AG08396 (cell line): ENCODE data around the gene ADAMTSL2.

Experiments used
- DNase-seq: peaks from one replicate; pipeline ENCODE4 v3.0.0; 2012; ENCODE audit warnings: low spot score, mixed read lengths

ADAMTSL2 gene

DNA sequence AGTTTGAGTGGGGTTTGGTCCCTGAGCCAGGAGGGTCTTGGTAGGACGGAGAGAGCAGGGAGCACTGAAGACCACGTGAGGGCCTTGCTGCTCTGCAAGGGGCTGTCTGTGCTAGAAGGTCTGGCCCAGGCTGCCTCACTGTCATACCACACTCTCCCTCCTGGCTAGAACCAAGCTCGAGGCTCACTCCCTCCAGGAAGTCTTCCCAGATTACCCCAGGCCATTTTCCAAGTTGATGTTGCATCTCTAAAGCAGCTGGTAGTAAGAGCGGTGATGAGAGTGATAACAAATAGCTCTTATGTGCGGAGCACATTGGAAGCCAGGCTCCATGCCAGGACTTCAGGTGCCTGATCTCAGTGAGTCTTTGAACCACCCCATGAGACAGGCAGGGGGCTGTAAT lies 16.3 kb upstream of the ADAMTSL2 start:
- no peak for DNase-seq

DNA sequence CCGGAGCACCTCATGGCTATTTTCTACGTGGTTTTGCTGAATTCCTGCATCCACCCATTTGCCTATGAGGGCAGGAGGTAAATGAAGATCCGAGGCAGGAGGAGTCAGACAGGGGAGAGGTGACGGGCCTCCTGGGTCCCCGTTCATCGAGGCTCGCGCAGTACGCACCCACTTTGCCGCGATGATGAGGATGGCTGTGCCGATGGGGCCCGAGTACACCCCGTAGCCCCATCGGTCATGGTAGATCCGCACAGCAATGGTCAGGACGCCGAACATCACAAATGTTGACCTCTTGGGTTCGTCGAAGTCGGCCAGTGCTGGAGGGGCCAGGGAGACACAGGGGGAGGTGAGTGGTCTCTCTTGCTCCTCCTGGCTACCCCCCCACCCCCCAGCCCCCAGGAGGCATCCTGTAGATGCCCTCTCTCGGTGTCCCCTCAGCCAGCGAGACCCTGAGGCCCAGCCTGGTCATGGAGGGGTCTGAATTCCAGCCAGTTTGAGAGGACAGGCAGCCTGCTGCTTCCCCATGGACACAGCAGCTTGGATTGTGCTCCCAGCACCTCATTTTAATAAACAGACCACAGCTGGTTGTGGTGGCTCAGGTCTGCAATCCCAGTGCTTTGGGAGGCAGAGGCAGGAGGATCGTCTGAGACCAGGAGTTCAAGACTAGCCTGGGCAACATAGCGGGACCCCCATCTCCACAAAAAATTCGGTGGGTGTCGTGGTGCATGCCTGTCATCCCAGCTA lies 15.6 kb upstream of the ADAMTSL2 start:
- DNase-seq, result no peak

DNA sequence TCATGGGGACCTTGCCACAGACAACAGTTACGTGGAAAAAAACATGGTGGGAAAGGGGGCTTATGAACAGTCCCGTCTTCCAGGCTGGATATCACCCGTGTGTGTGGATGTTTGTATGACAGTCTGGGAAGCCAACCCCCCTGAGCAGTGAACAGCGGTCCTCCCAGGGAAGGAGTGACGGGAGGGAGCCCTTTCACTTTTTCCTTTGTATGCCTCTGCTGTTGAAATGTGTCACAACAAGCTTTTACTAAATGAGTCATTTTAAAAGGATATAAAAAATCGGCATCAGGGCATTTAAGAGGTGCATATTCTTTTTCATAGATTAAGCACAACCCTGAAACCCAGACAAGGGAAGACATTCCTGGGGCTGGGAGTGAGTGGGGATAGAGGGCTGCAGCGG lies 14.8 kb upstream of the ADAMTSL2 start:
- DNase-seq, result no peak

DNA sequence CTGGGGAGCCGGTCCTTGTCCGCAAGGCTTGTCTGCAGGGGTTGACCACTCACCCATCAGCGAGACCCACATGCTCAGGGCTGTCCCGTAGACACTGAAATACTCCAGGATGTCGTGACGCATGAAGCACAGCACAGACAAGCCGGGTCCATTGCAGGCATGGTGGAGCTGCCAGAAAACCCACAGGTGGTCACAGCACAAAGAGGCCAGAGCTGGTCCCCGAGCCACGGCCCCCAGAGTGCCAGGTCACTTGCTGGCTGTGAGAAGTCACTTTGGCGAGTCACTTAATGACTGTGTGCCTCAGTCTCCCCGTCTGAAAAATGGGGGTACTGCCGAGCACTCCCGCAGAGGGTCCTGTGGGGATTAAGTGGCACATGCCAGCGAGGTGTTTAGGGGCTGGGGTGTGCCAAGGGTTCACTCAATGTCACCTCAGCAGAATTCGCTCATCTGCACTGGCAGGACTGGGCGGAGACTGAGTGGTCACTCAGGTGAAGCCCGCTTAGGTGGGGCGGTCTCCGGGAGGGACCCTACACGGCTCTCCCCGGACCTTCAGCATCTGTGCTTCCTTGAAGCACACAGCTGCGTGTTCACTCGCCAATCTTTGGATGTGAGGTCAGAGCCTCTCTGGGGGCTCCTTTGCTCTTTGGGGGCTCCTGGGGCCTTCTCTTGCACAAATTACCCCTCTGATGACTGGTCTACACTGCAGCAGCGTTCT lies 14.2 kb upstream of the ADAMTSL2 start:
- DNase-seq, result no peak

DNA sequence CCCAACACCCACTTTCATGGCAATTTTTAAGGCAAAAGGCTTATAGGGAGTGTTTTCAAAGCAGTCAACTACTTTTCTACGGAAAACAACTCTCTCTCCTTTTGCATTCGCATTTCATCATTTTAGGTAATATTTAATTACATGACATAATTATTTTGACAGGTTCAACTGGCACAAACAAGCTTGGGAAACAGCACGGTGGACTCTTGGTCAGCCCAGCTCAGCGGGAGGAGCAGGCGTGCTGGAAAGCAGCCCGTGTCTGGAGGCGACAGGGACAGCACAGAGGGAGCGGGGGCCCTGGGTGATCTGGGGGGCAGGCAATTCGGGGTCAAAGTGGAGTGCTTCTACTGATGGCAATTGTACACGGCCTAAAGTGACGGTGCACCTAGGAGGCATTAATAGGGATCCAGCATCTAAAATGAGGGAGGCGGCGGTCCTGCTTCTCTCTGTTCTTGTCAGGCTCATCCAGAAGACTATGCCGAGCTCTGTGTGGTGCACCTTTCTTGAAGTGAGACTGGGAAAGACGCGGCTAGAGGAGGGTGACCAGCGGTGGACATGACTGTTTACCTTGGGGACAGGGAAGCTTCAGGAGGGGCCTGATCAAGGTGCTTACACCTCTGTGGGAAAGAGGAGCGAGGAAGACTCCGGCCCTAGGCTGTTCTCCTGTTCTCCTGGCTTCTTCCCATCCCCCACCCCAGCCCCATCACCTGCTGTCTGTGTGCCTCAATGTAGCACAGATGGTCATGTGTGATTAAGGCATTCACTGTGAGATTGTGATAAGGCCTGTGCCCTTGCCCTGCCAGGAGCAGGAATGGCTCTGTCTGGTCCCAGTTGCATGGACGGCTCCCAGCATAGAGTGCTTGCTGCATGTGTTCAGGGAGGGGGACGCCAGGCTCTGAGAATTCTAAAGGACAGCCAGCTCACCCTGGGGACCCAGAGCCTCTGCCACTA lies 13.1 kb upstream of the ADAMTSL2 start:
- DNase-seq, result no peak

DNA sequence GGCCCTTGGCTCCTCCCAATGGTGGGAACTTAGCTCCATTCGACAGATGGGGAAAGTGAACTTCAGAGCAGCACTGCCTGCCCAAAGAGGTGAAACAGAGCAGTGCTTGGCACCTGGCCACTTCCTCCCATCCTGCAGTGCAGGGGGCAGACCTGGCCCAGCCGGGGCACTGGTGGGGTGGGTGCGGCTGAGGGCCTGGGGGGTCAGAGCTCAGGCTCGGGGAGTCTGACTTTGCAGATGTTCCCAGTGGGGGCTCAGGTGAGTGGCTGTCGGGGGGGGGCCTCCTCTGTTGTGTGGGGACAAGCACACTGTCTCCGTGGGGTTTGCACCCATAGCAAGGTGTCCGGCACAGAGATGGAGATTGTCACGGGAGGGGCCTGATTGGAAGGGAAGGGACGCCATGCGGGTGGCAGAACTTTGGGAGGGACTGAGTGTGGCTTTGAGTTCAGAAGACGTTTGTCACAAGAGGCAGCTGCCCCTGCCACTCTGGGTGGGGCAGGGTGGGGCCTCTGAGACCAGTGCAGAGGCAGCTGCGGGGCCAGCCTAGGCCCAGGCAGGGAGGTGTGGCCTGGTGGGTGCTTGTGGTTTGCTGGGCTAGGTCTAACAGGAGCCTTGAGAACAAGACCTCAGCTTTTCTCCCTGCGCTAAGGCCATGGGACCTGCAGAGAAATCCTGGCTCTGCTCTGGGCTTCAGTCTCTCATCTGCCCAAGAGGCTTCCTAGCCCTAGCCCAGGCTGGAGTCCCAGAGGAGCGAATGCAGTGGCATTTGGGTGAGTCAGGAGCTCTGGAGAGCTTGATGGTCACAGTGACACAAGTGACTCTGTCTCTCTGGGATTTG lies 12.2 kb upstream of the ADAMTSL2 start:
- no peak for DNase-seq

DNA sequence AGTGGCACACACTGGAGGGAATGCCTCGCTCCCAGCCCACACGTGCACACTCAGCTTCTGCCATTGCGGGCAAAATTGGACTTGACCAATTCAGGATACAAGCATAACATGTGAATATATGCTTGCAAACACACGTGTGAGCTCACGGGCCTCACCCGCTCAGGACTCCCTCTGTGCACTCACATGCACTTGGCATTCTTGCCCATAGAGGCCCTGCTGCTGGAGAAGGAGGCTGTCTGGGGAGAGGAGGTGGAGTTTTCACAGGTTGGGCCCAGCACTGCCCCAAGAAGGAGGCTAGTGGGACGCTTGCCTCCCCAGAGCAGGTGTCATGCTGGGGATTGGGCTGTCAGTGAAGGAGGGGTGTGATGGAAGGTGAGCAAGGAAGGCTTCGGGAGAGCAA lies 11.4 kb upstream of the ADAMTSL2 start:
- no peak for DNase-seq

DNA sequence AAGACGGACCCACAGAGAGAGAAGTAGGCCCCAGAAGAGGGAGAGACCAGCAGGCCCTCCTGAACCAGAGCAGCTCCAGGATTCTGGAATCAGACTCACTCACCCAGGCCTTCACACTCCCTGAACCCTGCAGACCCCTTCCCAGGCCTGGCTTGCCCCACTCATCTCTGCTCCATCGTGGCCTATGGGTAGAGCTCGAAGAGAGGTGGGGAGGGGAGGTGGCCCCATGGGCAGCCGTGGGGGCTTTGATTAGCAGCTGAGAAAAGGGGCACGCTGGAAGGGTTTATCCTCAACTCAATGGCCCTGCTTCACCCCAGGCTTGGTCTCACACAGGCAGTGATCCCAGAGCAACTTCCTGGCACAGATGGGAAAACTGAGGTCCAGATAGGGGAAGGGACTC lies 10.4 kb upstream of the ADAMTSL2 start:
- DNase-seq, result no peak

DNA sequence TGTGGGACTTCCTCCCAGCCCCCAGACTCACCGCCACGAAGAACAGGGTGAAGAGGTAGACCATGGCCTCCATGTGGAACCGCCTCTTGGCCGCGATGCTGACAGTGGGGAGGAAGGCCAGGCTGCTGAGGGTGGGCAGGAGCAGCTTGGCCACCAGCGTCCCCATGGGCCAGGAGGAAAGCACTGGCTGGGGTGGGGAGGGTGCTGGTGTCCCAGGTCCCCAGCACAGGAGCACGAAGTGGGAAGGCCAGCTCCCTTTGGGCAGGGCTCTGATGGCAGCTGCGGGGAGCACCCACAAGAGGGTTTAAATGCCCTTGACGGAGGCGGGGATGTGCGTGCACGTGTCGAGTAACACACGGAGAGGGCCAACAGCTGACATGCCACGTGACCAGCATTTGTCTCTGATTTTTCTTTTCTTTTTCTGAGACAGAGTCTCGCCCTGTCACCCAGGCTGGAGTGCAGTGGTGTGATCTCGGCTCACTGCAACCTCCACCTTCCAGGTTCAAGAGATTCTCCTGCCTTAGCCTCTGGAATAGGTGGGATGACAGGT lies 9.8 kb upstream of the ADAMTSL2 start, which contains the start of gene MYMK:
Gene MYMK (minus strand): TSS at position 281 of the 550 bp plus-strand sequence. CDS start 115 bp downstream, at position 166.
- DNase-seq, result no peak

DNA sequence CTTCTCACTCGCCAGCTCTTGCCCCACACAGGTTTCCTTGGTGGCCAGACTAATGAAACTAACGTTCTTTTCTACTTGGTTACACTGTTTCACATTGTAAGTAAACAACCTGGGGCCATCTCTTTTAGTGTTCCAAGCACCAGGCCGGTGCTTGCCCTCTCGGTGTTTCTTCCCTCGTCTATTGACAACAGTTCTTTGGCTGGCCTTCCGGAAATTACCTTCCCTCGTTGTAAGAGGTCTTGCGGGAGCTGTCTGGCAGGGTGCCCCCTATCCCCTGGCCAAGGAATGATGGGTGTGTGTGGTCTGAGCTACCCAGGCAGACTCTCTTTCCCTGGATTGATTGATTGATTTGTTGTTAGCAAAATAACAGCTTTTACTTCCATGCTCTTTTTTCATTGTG lies 8.8 kb upstream of the ADAMTSL2 start:
- DNase-seq, result no peak

DNA sequence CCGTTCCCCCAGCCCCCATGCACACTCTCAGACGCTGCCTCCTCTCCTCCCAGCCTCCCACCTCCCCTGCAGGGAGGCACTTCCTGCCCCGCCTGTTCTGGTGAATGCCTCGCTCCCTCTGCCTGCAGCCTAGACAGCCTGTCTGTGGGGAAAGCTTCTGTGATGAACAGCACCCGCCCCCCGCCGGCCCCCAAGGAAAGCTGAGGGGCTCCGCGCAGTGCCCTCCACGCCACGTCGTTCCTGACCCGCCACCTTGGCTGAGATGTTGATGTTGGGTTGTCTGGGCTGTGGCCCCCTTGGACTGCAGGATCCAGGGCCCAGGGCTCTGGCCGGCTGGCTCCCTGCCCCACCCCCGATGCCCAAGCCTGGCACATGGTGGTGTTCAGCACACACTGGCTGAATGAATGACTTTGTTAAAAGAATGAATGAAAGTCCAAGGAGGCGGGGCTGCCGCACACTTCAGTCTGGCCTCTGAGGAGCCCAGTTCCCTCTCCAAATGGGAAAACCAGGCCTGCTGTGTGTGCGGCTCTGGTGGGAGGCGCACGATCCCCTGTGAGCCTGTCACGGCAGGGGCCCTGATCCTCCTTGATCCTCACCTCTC lies 7.7 kb upstream of the ADAMTSL2 start:
- no peak for DNase-seq

DNA sequence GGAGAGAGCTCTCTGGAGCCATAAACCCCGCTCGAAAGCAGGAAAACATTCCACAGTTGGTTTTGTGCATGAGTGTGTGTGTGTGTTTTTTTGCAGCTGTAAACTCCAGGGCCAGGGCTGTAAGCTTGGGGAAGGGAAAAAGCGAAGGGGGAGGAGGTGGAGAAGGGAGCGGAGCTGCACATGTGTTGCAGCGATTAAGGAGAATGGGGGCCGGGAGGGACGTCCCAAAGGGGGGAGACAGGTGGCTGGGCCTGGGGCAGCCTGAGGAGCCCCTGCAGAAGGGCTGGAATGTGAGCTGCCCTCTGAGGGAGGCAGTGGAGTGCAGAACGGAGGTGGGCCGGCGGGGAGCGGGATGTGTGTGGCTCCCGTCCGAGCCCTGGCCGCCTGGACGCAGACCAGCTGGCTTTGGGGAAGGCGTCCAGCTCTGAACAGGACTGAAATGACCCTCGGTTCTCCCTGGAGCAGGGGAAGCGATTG lies 7.0 kb upstream of the ADAMTSL2 start:
- no peak for DNase-seq

DNA sequence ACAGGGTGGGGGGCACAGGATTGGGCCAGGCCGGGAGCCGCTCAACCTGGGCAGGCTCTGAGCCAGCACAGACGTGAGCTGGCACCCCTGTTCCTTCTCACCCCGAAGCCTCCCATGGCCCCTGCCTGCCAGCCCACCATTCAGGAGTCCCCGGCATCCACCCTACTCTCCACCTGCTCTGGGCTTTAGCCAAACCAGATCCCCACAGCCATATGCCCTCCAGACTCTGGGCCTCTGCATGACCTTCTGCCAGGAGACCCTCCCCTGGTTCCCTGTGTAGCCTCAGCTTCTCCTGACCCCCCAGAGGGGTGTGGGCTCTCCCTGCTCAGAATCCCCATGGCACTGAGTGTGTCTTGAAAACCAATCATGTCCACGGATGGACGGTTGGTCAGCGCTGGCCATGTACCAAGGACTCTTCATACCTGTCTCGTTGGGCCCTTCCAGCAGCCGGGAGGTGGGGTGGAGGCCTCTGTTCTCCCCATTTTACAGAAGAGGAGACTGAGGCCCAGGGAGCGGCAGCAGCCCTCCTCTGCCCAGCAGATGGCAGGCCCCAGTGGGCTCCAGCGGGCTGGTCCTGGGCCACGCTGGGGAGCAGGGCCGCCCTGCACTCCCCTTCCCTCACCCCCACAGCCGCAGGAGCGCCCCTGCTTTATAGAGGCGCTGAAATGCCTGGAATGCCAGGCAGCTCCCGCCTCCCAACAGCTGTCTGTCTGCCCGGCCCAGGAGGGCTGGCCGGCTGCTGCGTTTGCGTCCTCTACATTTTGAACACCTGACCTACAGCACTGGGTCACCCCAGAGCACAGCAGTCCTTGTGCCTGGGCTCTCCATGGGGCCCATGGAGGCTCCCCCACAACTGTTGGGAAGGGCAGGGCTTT lies 6.3 kb upstream of the ADAMTSL2 start:
- no peak for DNase-seq

DNA sequence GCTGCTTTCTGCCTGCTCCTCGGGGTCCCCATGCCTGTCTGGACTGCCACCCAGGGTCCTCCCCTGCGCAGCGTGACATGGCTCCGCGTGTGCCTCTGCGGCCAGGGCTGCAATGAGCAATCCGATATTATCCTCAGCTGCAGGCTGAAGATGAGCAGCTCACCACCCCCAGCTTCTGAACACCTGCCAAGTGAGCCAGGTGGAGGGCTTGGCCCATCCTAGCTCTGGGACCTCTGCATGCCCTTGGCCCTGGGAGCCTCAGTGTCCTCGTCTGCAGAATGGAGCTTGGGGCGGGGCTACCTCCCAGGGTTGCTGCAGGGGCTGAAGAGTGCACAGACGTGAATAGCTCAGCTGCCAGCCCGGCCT lies 5.6 kb upstream of the ADAMTSL2 start:
- DNase-seq, result no peak

DNA sequence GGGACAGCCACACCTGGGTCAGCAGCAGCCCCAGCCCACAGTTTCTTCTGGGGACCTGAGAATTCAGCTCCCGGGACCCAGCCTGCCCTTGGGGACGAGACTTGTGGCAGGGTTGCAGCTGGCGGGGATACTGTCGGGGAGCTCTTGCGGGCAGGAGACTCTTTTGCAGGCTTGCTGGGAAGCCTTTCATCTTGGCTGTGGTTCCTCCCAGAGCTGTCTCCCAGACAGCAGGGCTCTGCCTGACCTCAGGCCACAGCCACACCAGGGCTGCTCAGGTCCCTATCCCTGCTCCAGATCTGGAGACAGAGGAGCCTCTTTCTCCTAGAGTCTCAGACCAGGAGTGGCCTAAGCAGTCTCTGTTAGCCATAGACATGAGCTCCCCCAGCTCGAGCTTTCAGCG lies 5.0 kb upstream of the ADAMTSL2 start:
- DNase-seq, result no peak

DNA sequence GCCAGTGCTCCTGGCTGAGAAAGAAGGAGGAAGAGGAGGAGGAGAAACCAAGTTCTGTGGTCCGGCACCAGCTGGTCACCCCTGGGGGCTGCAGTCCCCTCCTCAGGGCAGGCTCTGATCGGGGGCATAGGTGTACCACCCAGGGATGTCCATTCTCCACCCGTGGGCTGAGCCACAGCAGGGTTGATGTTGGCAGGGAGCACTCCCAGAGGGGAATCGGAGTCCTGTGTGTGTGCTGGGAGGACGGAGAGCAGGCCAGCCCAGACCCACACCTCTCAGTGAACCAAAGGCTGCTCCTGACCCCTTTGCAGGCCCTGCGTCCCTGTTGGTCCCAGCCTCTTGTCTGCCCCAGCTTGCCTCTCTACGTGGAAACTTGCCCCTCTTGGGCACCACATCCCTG lies 4.6 kb upstream of the ADAMTSL2 start:
- DNase-seq, result no peak

DNA sequence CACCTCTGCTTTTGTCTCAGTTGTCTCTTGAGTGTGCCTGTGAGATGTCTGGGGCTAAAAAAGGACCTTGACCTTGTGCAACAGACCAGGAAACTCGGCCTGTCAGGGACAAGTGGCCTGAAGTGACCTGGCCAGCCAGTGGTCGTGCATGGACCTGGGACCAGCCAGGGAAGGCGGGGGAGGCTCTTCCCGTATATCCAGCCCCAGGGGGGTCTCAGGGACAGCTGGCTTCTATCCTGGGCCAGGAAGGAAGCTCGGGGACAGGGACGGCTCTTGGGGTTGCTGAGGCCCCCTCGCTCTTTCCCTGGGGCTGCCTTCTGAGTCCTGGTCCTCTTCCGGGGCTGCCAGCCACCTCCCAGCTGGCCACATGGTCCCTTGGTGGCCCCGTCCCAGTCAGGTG lies 3.2 kb upstream of the ADAMTSL2 start:
- DNase-seq, result no peak

DNA sequence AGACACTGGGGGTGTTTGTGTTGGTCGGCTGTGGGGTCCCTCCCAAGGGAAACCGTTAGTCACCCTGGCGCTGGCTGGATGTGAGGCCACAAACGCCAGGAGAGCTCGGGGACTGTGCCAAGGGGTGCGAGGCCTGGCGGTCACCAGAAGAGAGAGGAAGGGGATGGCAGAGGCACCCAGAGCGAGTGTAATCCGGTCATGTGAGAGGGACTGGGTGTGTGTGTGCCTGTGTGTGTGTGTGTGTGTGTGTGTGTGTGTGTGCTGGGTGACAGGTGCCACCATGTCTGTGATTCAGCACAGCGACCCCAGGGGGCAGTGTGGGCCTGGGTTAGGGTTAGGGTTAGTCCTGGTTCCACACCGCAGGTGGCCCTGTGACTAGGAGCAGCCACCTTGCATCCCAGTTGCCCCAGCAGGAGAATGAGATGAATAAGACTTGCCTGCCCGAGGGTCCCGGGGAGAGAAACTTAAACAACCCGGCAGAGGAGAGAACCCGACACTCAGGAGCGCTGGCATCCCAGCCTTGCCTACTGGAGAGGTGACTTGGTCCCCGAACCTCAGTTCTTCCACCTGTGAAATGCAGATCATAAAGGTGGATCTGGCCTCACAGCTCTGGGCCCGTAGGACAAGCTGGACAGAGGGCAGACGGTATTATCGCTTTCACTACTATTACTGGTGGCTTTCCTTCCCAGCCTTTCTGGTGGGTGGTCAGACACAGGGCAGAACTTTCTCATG lies 1.4 kb upstream of the ADAMTSL2 start:
- peak; percentile 71 for DNase-seq

DNA sequence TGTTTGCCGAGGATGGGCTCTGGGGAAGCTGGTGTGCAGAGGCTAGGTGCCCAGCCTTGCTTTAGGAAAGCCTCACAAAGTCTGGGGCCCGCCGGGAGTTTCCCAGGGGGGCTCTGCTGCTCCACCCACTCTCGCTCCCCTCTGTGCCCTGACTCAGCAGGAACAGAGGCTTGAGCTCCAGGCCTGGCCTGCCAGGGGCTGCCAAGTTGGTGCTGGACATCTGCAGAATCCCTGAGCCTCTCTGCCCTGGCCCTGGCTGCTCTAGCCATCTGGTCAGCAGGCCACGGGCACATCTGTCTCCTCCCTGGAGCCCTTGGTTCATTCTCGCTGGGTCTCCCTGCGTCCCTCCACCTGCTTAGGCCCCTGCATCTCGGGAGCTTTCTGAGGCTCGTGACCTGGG lies 647 bp upstream of the ADAMTSL2 start:
- DNase-seq, result no peak
